Loucy (cell line): ENCODE measurements around the gene PIGZ.

Experiments used
- H2AFZ ChIP-seq: fragments of 200-600 bp; sonication (generic); 2 replicates; pipeline ENCODE4 v1.6.0; 2016; ENCODE audit warnings: antibody characterized with exemption, mild to moderate bottlenecking, low read length, moderate library complexity
- H3F3A ChIP-seq: fragments of 200-600 bp; 2 replicates; pipeline ENCODE4 v1.6.0; 2016; ENCODE audit warnings: antibody characterized with exemption, low read depth, mild to moderate bottlenecking
- H3K27me3 ChIP-seq: fragments of 200-600 bp; sonication (generic); 2 replicates; pipeline ENCODE4 v1.6.1; 2014; ENCODE audit warnings: low read length, mild to moderate bottlenecking; ENCODE audit not compliant: insufficient read depth, poor library complexity, severe bottlenecking
- H3K36me3 ChIP-seq: fragments of 200-600 bp; sonication (generic); 2 replicates; pipeline ENCODE4 v1.6.1; 2016; ENCODE audit warnings: low read length; ENCODE audit not compliant: insufficient read depth
- H3K4me1 ChIP-seq: fragments of 200-600 bp; sonication (generic); 2 replicates; pipeline ENCODE4 v1.5.1; 2014; ENCODE audit warnings: low read length, mild to moderate bottlenecking; ENCODE audit not compliant: insufficient read depth, poor library complexity, severe bottlenecking
- H3K4me2 ChIP-seq: fragments of 200-600 bp; sonication (generic); 2 replicates; pipeline ENCODE4 v1.6.0; 2014; ENCODE audit warnings: antibody characterized with exemption, low read length, low read depth, mild to moderate bottlenecking; ENCODE audit not compliant: poor library complexity, severe bottlenecking
- H3K4me3 ChIP-seq: fragments of 200-600 bp; sonication (generic); 2 replicates; pipeline ENCODE4 v1.5.1; 2014; ENCODE audit warnings: low read length, mild to moderate bottlenecking, mixed read lengths; ENCODE audit not compliant: poor library complexity, severe bottlenecking
- H3K79me2 ChIP-seq: fragments of 200-600 bp; sonication (generic); 2 replicates; pipeline ENCODE4 v1.6.1; 2014; ENCODE audit warnings: low read length; ENCODE audit not compliant: insufficient read depth
- H3K9ac ChIP-seq: fragments of 200-600 bp; sonication (generic); 2 replicates; pipeline ENCODE4 v1.6.0; 2014; ENCODE audit warnings: mild to moderate bottlenecking, low read depth, low read length, moderate library complexity; ENCODE audit not compliant: poor library complexity, severe bottlenecking
- H3K9me2 ChIP-seq: fragments of 200-600 bp; sonication (generic); replicated peaks from 2 replicates; pipeline ENCODE4 v1.6.1; 2016; ENCODE audit warnings: low read depth, low read length, mixed read lengths
- H3K9me3 ChIP-seq: fragments of 200-600 bp; sonication (generic); 2 replicates; pipeline ENCODE4 v1.6.1; 2014; ENCODE audit warnings: mild to moderate bottlenecking, antibody characterized with exemption, low read length, low read depth; ENCODE audit not compliant: insufficient read depth
- H4K20me1 ChIP-seq: fragments of 200-600 bp; sonication (generic); 2 replicates; pipeline ENCODE4 v1.6.0; 2014; ENCODE audit warnings: antibody characterized with exemption, low read length, mild to moderate bottlenecking; ENCODE audit not compliant: insufficient read depth, poor library complexity, severe bottlenecking
- CTCF ChIP-seq: fragments of 200-600 bp; sonication (generic); conservative IDR thresholded peaks from 2 replicates; pipeline ENCODE4 v1.5.1; 2014; ENCODE audit warnings: mild to moderate bottlenecking, antibody characterized with exemption, low read length
- EZH2phosphoT487 ChIP-seq: fragments of 200-600 bp; IDR thresholded peaks from 2 replicates; pipeline ENCODE4 v1.6.1; 2018; ENCODE audit warnings: antibody characterized with exemption, mild to moderate bottlenecking, moderate library complexity, borderline replicate concordance

PIGZ gene

GRCh38 chr3:197008436-197009209 lies 40.0 kb upstream of the PIGZ start:
- H3K9ac ChIP-seq: no peak overlapping the region
- H3K9me3 ChIP-seq: no peaks in the 10 kb centered on the region
- H4K20me1 ChIP-seq: no peaks in the 10 kb centered on the region
- H3K9me2 ChIP-seq: no peaks in the 10 kb centered on the region
- no peak overlapping the region for H3K4me3 ChIP-seq
- no peak for TF ChIP-seq CTCF
- TF ChIP-seq EZH2phosphoT487: no peak
- no peak overlapping the region for H3K4me2 ChIP-seq
- H3K36me3 ChIP-seq: no peaks in the 10 kb centered on the region
- H2AFZ ChIP-seq: no peak overlapping the region
- H3F3A ChIP-seq: no peaks in the 10 kb centered on the region
- H3K27me3 ChIP-seq: no peaks in the 10 kb centered on the region
- no peaks in the 10 kb centered on the region for H3K79me2 ChIP-seq
- peaks cover 7% of the 10 kb centered on the region for H3K4me1 ChIP-seq

GRCh38 chr3:197007953-197008352 lies 39.3 kb upstream of the PIGZ start:
- TF ChIP-seq EZH2phosphoT487 (no peak), CTCF (no peak)
- no peak overlapping the region for H3K4me2 ChIP-seq
- no peaks in the 10 kb centered on the region for H3K79me2 ChIP-seq
- peaks cover 7% of the 10 kb centered on the region for H3K4me1 ChIP-seq
- no peak overlapping the region for H3K9ac ChIP-seq
- H3K27me3 ChIP-seq: no peaks in the 10 kb centered on the region
- H2AFZ ChIP-seq: no peak overlapping the region
- no peak overlapping the region for H3K4me3 ChIP-seq
- no peaks in the 10 kb centered on the region for H4K20me1 ChIP-seq
- no peaks in the 10 kb centered on the region for H3F3A ChIP-seq
- H3K9me2 ChIP-seq: no peaks in the 10 kb centered on the region
- no peaks in the 10 kb centered on the region for H3K9me3 ChIP-seq
- H3K36me3 ChIP-seq: no peaks in the 10 kb centered on the region

- Histone ChIP-seq H4K20me1 (no peaks in the 10 kb centered on the region), H3F3A (no peaks in the 10 kb centered on the region), H3K36me3 (no peaks in the 10 kb centered on the region), H3K79me2 (no peaks in the 10 kb centered on the region), H3K9me2 (no peaks in the 10 kb centered on the region), H3K4me2 (no peak overlapping the region), H3K4me1 (peaks cover 7% of the 10 kb centered on the region), H3K4me3 (no peak overlapping the region), H3K9me3 (no peaks in the 10 kb centered on the region), H3K27me3 (no peaks in the 10 kb centered on the region), H2AFZ (no peak overlapping the region), H3K9ac (no peak overlapping the region)
- TF ChIP-seq EZH2phosphoT487 (no peak), CTCF (no peak)
Observed at GRCh38 chr3:197007296-197007940, 38.8 kb upstream of the PIGZ start.
